ENCODE results near the gene DDAH2. TPM values are rescaled to one million over a fixed set of nuclear protein-coding genes. Genes with fewer than 3 reads are reported as not detected.

The DDAH2 gene
- polyA plus RNA-seq, 3 donors = 29.8 to 56.0 (median 30.6) TPM

DNA sequence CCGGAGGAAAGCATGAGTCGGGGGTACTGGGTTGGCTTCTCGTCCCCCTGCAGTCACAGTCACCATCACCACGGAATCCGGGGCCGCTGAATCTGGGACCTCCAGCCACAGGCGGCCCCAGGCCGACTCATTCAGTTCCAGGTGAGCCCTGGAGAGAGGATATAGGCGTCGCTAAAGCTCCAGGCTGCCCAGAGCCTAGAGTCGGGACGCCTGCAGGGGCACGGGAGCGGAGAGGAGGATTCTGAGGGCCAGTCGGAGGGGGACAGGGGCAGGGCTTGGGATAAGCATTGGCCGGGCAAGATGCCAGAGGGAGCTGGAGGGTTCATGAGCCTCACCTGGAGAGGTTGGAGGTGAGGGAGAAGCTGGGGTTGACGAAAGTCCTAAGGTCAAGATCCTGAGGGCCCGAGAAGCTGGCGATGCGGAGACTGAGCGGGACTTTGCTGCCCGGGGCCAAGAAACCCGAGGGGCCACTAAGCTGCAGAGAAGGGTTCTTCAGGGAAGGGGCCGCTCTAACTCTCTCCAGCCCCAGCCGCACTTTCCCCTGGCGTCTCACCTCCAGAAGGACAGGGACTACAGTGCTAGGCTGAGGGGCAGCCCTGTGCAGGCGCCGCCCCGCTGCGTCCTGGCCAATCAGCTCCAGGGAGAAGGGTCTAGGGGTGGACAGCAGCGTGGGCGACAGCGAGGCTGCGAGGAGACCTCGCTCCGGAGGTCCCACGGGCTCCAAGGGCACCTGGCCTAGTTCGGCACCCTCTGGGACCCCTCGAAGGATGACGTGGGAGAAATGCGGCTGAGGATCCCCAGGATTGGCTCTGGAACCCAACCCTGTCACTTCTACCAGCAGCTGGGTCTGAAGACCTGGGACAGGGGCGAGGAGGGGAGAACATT is 37.1 kb upstream of the DDAH2 start:
- Histone ChIP-seq H3K4me3 (replicated peaks in 1 of 3; ENCODE audit: low read depth in 2 of 3, low read length in 3 of 3) (no peak overlapping the region), H4K20me1 (ENCODE audit: insufficient read depth, low read length) (no peaks in the 10 kb centered on the region), H3K9ac (ENCODE audit: insufficient read depth, low read length, poor library complexity, severe bottlenecking) (no peak overlapping the region), H3K4me1 (ENCODE audit: control insufficient read depth in 1 of 2, insufficient read depth in 2 of 2, low read length in 2 of 2) (peaks cover 29 to 30% of the 10 kb centered on the region in 2 donors), H3K36me3 (replicated peaks in 1 of 2; ENCODE audit: control insufficient read depth in 1 of 2, insufficient read depth in 2 of 2, low read length in 2 of 2) (peaks cover 5 to 17% of the 10 kb centered on the region in 2 donors), H3K79me2 (ENCODE audit: insufficient read depth, low read length) (no peaks in the 10 kb centered on the region), H3K9me3 (replicated peaks in 1 of 2; ENCODE audit: control insufficient read depth in 1 of 2, insufficient read depth in 1 of 2, low read length in 2 of 2) (no peaks in the 10 kb centered on the region), H3K27me3 (ENCODE audit: control insufficient read depth in 2 of 2, insufficient read depth in 2 of 2, low read length in 2 of 2) (no peaks in the 10 kb centered on the region), H2AFZ (ENCODE audit: insufficient read depth, low read depth, low read length, poor library complexity, severe bottlenecking) (no peak overlapping the region), H3K27ac (ENCODE audit: low read depth in 1 of 2, low read length in 2 of 2) (no peak overlapping the region), H3K4me2 (replicated peaks; ENCODE audit: extremely low read depth, low read length, poor library complexity, severe bottlenecking) (no peak overlapping the region)
- peaks cover 29% of the 10 kb centered on the region for H3K4me1 Mint-ChIP-seq
- 91% methylated on average over 34 of the region's 42 CpGs for WGBS (ENCODE audit: insufficient coverage)
- no peak for DNase-seq
- TF ChIP-seq, protein P1, sequence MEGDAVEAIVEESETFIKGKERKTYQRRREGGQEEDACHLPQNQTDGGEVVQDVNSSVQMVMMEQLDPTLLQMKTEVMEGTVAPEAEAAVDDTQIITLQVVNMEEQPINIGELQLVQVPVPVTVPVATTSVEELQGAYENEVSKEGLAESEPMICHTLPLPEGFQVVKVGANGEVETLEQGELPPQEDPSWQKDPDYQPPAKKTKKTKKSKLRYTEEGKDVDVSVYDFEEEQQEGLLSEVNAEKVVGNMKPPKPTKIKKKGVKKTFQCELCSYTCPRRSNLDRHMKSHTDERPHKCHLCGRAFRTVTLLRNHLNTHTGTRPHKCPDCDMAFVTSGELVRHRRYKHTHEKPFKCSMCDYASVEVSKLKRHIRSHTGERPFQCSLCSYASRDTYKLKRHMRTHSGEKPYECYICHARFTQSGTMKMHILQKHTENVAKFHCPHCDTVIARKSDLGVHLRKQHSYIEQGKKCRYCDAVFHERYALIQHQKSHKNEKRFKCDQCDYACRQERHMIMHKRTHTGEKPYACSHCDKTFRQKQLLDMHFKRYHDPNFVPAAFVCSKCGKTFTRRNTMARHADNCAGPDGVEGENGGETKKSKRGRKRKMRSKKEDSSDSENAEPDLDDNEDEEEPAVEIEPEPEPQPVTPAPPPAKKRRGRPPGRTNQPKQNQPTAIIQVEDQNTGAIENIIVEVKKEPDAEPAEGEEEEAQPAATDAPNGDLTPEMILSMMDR (IDR thresholded peaks at IDR 0.05) = no peak
- peak overlapping the region in 4 of 7 donors; percentile 49 to 77 (median 70) for H3K27ac Mint-ChIP-seq
- H3K36me3 Mint-ChIP-seq = peaks cover 17 to 27% of the 10 kb centered on the region in 2 donors
- H3K27me3 Mint-ChIP-seq (ENCODE audit: low read depth in 3 of 3) = peaks cover 0 to 11% (median 4%) of the 10 kb centered on the region in 3 donors
- intact Hi-C loops (cut with micrococcal nuclease) = loop anchor here in 1 of 2 donors (5.0 kb wide), 2 partner anchors 34 to 89 kb away; no protein-coding TSS in a partner anchor
- H3K4me3 Mint-ChIP-seq = no peak overlapping the region
- peaks cover 0 to 1% (median 0%) of the 10 kb centered on the region in 7 donors for H3K9me3 Mint-ChIP-seq

DNA sequence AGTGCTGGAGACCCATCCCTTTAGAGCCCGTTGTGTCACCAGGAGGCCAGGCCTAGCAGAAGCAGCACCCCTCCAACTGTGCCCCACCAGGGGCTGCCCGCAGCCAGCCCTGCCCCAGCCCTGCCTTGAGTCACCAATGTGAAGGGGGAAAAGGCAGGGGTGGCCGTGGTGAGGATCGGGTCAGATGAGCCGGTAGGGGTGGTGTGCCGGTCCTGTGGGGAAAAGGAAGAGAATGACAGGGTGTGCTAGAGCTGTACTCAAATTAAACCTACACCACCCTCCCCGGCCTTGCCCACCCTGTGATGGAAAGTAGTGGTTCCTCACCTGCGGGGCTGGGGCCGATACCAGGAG is 36.4 kb upstream of the DDAH2 start:
- Mint-ChIP-seq H3K4me1 (peaks cover 29% of the 10 kb centered on the region), H3K36me3 (peaks cover 19 to 32% of the 10 kb centered on the region in 2 donors), H3K27me3 (ENCODE audit: low read depth in 3 of 3) (peaks cover 0 to 11% (median 4%) of the 10 kb centered on the region in 3 donors), H3K9me3 (peaks cover 0 to 1% (median 0%) of the 10 kb centered on the region in 7 donors), H3K4me3 (no peak overlapping the region), H3K27ac (peak overlapping the region in 1 of 7 donors; percentile 64)
- H4K20me1 ChIP-seq (ENCODE audit: insufficient read depth, low read length) = no peaks in the 10 kb centered on the region
- 90% methylated on average over 2 of the region's 9 CpGs for WGBS (ENCODE audit: insufficient coverage)
- peaks cover 29 to 30% of the 10 kb centered on the region in 2 donors for H3K4me1 ChIP-seq (ENCODE audit: control insufficient read depth in 1 of 2, insufficient read depth in 2 of 2, low read length in 2 of 2)
- peaks cover 7 to 24% of the 10 kb centered on the region in 2 donors for H3K36me3 ChIP-seq (replicated peaks in 1 of 2; ENCODE audit: control insufficient read depth in 1 of 2, insufficient read depth in 2 of 2, low read length in 2 of 2)
- H3K9me3 ChIP-seq (replicated peaks in 1 of 2; ENCODE audit: control insufficient read depth in 1 of 2, insufficient read depth in 1 of 2, low read length in 2 of 2) = no peaks in the 10 kb centered on the region
- TF ChIP-seq, protein P1 (IDR thresholded peaks at IDR 0.05) = no peak
- no peak for DNase-seq
- H3K27ac ChIP-seq (ENCODE audit: low read depth in 1 of 2, low read length in 2 of 2) = no peak overlapping the region
- H3K4me2 ChIP-seq (replicated peaks; ENCODE audit: extremely low read depth, low read length, poor library complexity, severe bottlenecking) = no peak overlapping the region
- no peaks in the 10 kb centered on the region for H3K79me2 ChIP-seq (ENCODE audit: insufficient read depth, low read length)
- no peak overlapping the region for H2AFZ ChIP-seq (ENCODE audit: insufficient read depth, low read depth, low read length, poor library complexity, severe bottlenecking)
- H3K4me3 ChIP-seq (replicated peaks in 1 of 3; ENCODE audit: low read depth in 2 of 3, low read length in 3 of 3) = no peak overlapping the region
- H3K27me3 ChIP-seq (ENCODE audit: control insufficient read depth in 2 of 2, insufficient read depth in 2 of 2, low read length in 2 of 2) = no peaks in the 10 kb centered on the region
- H3K9ac ChIP-seq (ENCODE audit: insufficient read depth, low read length, poor library complexity, severe bottlenecking) = no peak overlapping the region
- intact Hi-C loops (cut with micrococcal nuclease) = loop anchor here in 1 of 2 donors (5.0 kb wide), 2 partner anchors 33 to 88 kb away; no protein-coding TSS in a partner anchor
